Ovary (tissue), 10 donors: ENCODE data around the gene SCRN2. TPM values are rescaled to one million over a fixed set of nuclear protein-coding genes. Genes with fewer than 3 reads are reported as not detected.

ENCODE experiments used
- DNase-seq, 5 donors: peaks; one replicate each; pipeline ENCODE4 v3.0.0-alpha.2; 2019 to 2020
- H3K27ac ChIP-seq, 2 donors: fragments of 200-600 bp; one replicate each; pipeline versions ENCODE4 v1.5.1 to v1.8.0; 2019 to 2022
- H3K27me3 ChIP-seq: fragments of 200-600 bp; one replicate; pipeline ENCODE4 v1.8.0; 2022
- H3K36me3 ChIP-seq: fragments of 200-600 bp; sonication (generic); one replicate; pipeline ENCODE4 v1.5.1; 2019
- H3K4me1 ChIP-seq: one replicate; pipeline ENCODE4 v1.8.1; 2013; ENCODE audit warnings: mild to moderate bottlenecking, moderate library complexity; ENCODE audit not compliant: insufficient read depth
- H3K4me3 ChIP-seq: fragments of 200-600 bp; sonication (generic); one replicate; pipeline ENCODE4 v1.5.1; 2017
- H3K9me3 ChIP-seq, 2 donors: fragments of 200-600 bp in 1 of 2; sonication (generic) in 1 of 2; one replicate each; pipeline versions ENCODE4 v1.5.1 to v1.8.1; 2013 to 2019; ENCODE audit warnings: mild to moderate bottlenecking in 1 of 2, moderate library complexity in 1 of 2
- EP300 ChIP-seq: sonication (generic); formaldehyde crosslinking; IDR thresholded peaks from one replicate; pipeline ENCODE4 v1.6.1; 2017; ENCODE audit warnings: antibody characterized with exemption
- POLR2A ChIP-seq: fragments of 450-650 bp; IDR thresholded peaks from one replicate; pipeline ENCODE4 v1.6.1; 2017; ENCODE audit warnings: antibody characterized with exemption, mild to moderate bottlenecking, moderate library complexity
- whole genome bisulfite sequencing, 3 donors: extraction: QIAGEN DNeasy Blood & Tissue Kit in 1 of 3; methylation state at CpG; one replicate each; pipeline versions ENCODE4 v1.1.5 to v1.1.7; 2013 to 2017; 5-methylcytosine and 5-hydroxymethylcytosine counted together
- intact Hi-C, 4 donors: fragments of 100-400 bp; cut with DNase I; formaldehyde crosslinking; loops; one replicate each; pipeline versions ENCODE4 v1.11.0 to v1.15.1; 2022 to 2023
- long read RNA-seq, 3 donors: library from polyadenylated mRNA in 2 of 3; unstranded in 2 of 3; transcript quantifications; one replicate each; pipeline ENCODE4 v2.0.0 and lab custom pipeline, GENCODE V29; 2021 to 2026
- polyA plus RNA-seq, 2 donors: library from polyadenylated mRNA; stranded (reverse); fragments of 200-250 nt in 1 of 2; fragments of 350-450 nt in 1 of 2; fragmentation: Illumina TruSeq in 1 of 2; extraction: RNeasy Lipid Tissue Mini Kit (QIAGEN cat#74804) in 1 of 2; gene quantifications; one replicate each; pipeline ENCODE4 v1.2.3, GENCODE V29; 2013 to 2014
- total RNA-seq, 7 donors: library from RNA; depleted of rRNA in 2 of 7; stranded (reverse); fragments of >200 nt in 2 of 7; fragmentation: NEBNext Ultra II Directional in 3 of 7; extraction: Animal tissue kit (Norgen Biotek cat#: 25700) in 3 of 7; gene quantifications; one replicate each; pipeline versions ENCODE4 v1.1.0 to v1.2.4, GENCODE V29; 2016 to 2023
- TF ChIP-seq, protein P1 (sequence below), 3 donors: fragments of 450-650 bp in 2 of 3; fragments of 200-600 bp in 1 of 3; IDR thresholded peaks; one replicate each; pipeline versions ENCODE4 v1.5.1 to v1.8.0; 2016 to 2022; ENCODE audit warnings: antibody characterized with exemption in 3 of 3, mild to moderate bottlenecking in 1 of 3
- donor health status: DM: no; HTN: no; CAD: no; lungs with moderate emphysema.
- donor health status: DM: no; HTN: no; CAD: no.
- donor health status: Bipolar disorder and iron deficiency.
- donor health status: DM: yes; HTN: yes; CAD: no.
- donor health status: DM: no; HTN: no; CAD: no.
- donor health status: DM: yes; HTN: yes; CAD: no.

Gene SCRN2
- total RNA-seq: 10 to 100 TPM; 25.4 to 43.9 (median 36.8) TPM
- polyA plus RNA-seq: 10 to 100 TPM in 1 of 2 donors, 1 to 10 TPM in 1; 5.6 to 45.5 TPM
- long read RNA-seq, donor 1, transcript SCRN2-202 (7 exons, 1,779 nt): minor isoform, 48 of 231 reads
- long read RNA-seq, donor 1, transcript SCRN2-201 (8 exons, 1,548 nt): major isoform, 69 of 231 reads
- long read RNA-seq, donor 1, transcript SCRN2-212 (7 exons, 1,745 nt): minor isoform, 24 of 231 reads
- long read RNA-seq, donor 1, partial matches to known transcripts: 46 of 231 reads
- long read RNA-seq, donor 1, other reads (novel, unspliced or antisense): 40 of 231 reads
- long read RNA-seq, donor 2, partial matches to known transcripts: 0 of 5 reads
- long read RNA-seq, donor 2, other reads (novel, unspliced or antisense): 0 of 5 reads
- long read RNA-seq, donor 3, transcript SCRN2-202 (7 exons, 1,779 nt): major isoform, 19 of 92 reads
- long read RNA-seq, donor 3, transcript SCRN2-201 (8 exons, 1,548 nt): minor isoform, 14 of 92 reads
- long read RNA-seq, donor 3, partial matches to known transcripts: 17 of 92 reads
- long read RNA-seq, donor 3, other reads (novel, unspliced or antisense): 38 of 92 reads

DNA sequence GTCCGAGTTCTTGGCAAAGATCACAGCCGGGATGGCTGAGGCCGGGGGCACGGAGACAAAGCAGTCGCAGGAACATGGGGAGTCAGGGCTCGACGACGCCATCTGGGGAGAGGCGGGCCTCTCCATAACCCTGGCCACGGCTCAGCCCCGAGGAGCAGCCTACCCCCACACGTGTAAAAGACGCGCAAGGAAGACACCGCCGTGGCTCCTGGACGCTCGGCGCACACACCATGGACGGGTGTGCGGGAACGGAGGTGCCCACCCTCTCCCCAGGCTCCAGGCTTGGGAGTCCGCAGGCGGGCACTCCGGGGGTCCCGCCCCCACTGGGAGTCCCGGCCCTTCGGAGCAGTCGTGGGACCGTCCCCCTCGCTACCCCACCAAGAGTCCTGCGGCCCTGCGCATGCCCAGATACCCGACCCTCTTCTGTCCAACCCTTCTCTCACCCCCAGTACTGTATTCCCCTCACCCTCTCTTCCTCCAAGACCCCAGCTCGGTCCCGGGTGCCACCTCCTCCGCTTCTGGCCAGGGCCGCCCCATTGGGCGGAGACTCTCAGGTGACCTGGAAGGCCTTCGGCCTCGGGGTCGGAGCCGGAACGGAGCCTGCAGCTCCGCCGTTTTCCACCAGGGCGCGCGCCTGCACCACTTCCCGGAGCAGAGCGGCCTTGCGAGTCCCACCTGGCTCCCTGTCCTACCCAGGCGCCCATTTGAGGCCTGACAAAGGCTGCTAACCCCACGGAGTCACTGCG is at the start of gene SCRN2:
SCRN2 (minus strand) TSS at position 532 of the 746 bp plus-strand sequence; CDS start at position 102, 430 bp downstream.
- DNase-seq: peak; percentile 85 to 95 (median 89)
- Histone ChIP-seq H3K27ac (peak within 1 kb of the TSS; percentile 46 to 70), H3K4me3 (peak within 1 kb of the TSS; percentile 75), H3K27me3 (no peaks in the 10 kb centered on the region), H3K36me3 (no peaks in the 10 kb centered on the region), H3K4me1 (peaks cover 4% of the 10 kb centered on the region), H3K9me3 (no peaks in the 10 kb centered on the region)
- no peak for TF ChIP-seq EP300
- TF ChIP-seq, protein P1, sequence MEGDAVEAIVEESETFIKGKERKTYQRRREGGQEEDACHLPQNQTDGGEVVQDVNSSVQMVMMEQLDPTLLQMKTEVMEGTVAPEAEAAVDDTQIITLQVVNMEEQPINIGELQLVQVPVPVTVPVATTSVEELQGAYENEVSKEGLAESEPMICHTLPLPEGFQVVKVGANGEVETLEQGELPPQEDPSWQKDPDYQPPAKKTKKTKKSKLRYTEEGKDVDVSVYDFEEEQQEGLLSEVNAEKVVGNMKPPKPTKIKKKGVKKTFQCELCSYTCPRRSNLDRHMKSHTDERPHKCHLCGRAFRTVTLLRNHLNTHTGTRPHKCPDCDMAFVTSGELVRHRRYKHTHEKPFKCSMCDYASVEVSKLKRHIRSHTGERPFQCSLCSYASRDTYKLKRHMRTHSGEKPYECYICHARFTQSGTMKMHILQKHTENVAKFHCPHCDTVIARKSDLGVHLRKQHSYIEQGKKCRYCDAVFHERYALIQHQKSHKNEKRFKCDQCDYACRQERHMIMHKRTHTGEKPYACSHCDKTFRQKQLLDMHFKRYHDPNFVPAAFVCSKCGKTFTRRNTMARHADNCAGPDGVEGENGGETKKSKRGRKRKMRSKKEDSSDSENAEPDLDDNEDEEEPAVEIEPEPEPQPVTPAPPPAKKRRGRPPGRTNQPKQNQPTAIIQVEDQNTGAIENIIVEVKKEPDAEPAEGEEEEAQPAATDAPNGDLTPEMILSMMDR (IDR thresholded peaks at IDR 0.05): peak; percentile 91 to 98 (median 98)
- TF ChIP-seq POLR2A: no peak
- WGBS, 3 donors: 0 to 1% (median 0%) methylated on average over 55 of the region's 55 CpGs
- intact Hi-C loops: loop anchor here in 3 of 4 donors (2.0 to 10.0 kb wide), 3 partner anchors 50 to 176 kb away; partner anchors contain the start of gene PRR15L (in 1 of the 3)

DNA sequence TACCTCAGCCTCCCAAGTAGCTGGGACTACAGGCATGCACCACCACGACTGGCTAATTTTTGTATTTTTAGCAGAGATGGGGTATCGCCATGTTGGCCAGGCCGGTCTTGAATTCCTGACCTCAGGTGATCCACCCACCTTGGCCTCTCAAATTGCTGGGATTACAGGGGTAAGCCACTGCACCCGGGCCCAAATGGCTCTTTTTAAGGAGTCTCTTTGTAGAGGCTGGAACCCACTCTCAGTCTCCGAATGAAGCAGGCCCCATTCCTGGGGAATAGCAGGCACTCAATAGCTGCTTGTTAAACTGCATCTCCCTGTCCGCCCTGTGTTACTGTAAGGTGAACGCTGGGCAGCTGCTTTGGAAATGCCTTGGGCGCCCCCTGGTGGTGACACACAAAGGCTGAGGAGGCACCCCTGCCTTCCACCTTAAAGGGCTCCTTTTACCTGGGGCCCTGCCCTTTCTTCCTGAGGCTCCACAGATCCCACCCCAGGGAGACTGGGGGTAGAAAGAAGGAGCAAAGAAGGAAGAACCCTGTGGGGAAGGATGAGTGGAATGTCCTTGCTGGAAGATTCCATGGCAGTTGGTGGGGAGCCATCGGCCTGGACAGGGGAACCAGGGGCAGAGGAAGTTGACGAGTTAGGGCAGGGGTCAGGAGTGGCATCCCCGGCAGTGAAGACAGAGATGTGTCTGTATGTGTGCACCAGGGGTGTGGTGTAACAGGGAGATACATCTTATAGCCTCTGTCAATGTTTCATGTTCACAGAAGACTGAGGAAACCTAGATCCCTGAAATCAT is 48.9 kb upstream of the SCRN2 start:
- DNase-seq: peak; percentile 84 to 92 (median 90)
- Histone ChIP-seq H3K36me3 (no peaks in the 10 kb centered on the region), H3K27me3 (no peaks in the 10 kb centered on the region), H3K4me3 (no peak overlapping the region), H3K9me3 (no peaks in the 10 kb centered on the region), H3K4me1 (no peaks in the 10 kb centered on the region), H3K27ac (no peak overlapping the region)
- intact Hi-C loops: loop anchor here (1.0 to 10.0 kb wide), 4 partner anchors 43 to 55 kb away; partner anchors contain the start of genes PNPO (in 1 of the 4) and SCRN2 (in 1 of the 4)
- TF ChIP-seq, protein P1 (IDR thresholded peaks at IDR 0.05): peak; percentile 86 to 94 (median 89)
- TF ChIP-seq EP300: no peak
- TF ChIP-seq POLR2A: no peak
- WGBS, 3 donors: 32 to 38% (median 35%) methylated on average over 11 of the region's 11 CpGs

DNA sequence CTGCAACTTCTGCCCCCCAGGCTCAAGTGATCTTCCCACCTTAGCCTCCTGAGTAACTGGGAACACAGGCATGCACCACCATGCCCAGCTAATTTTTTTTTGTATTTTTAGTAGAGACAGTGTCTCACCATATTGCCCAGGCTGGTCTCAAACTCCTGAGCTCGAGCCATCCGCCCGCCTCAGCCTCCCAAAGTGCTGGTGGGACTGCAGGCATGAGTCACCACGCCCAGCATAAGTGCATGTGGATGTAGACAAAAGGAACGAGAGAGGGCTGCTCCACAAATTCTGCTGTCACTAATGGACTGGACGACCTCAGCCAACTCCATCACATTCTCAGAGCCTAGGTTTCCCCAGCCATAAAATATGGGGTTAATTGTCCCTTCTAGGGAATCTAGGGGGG is 47.2 kb upstream of the SCRN2 start:
- TF ChIP-seq EP300 (no peak), POLR2A (no peak)
- TF ChIP-seq, protein P1 (IDR thresholded peaks at IDR 0.05): no peak
- H3K36me3 ChIP-seq: no peaks in the 10 kb centered on the region
- 74 to 81% (median 77%) methylated on average over 6 of the region's 6 CpGs for WGBS, 3 donors
- no peak for DNase-seq
- intact Hi-C loops: no loop called here
- H3K27me3 ChIP-seq: no peaks in the 10 kb centered on the region
- no peak overlapping the region for H3K27ac ChIP-seq
- H3K4me1 ChIP-seq: no peaks in the 10 kb centered on the region
- no peak overlapping the region for H3K4me3 ChIP-seq
- no peaks in the 10 kb centered on the region for H3K9me3 ChIP-seq
